NCI-H1417 treated with DMSO at 0.1 percent for 48 hours (cell line): ENCODE measurements around the gene TMEM184B.

ENCODE experiments used
- DNase-seq: peaks from one replicate; lab custom pipeline; 2025; lab: John Stamatoyannopoulos, UW

The TMEM184B gene

GRCh38 chr22:38308791-38309498, 36.1 kb upstream of the TMEM184B start:
- no peak for DNase-seq

DNA sequence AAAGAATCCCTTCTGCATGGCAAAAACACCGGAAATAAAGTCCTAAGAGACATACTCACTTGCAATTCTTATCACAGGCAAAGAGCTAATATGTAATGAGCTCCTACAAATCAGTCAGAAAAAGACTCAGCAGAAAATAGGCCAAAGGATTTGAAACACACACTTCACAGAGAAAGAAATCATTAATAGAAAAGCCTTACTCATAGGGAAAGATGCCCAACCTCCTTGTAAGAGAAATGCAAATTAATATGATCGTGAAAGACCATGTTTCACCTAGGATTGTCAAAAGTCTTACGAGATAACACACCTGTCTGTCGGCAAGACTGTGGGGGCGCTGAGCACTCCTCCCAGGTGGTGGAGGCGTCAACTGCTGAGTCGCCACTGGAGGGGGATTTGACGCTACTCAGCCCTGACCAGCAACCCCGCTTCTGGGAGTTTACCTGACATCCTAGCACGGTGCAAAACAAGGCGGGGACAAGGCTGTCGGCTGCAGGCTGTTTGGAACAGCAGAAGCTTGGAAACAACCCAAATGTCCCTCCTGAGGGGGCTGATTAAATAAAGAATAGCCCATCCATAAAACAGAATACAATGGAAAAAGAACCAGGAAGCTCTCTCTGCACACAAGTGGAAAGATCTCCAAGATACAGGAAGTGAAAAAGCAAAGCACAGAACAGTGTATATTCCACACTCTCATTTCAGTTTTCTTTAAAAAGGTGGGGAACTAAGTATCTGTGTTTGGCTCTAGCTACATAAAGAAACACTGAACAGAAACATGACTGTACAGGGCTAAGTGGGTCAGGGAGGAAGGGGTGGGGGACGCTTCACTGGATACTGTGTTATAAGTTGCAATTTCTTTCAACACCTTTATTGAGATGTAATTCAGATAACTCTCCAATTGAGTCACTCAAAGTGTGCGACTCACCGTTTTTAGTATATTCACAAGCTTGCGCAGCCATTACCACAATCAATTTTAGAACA, 33.0 kb upstream of the TMEM184B start:
- no peak for DNase-seq

DNA sequence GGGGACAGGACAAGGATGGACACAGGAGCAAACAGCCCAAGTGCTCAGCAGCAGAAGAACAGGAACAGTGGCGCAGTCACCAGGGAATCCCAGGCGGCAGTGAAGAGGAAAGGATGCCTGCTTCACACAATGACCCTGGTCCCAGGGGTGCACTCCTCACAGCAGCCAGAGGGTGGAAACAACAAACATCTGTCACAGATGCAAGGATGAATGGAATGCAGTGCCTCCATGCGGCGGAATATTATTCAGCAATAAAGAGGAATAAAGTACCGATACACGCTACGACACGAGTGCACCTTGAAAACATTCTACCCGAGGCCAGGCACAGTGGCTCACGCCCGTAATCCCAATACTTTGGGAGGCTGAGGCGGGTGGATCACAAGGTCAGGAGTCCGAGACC, 31.7 kb upstream of the TMEM184B start:
- DNase-seq: no peak

DNA sequence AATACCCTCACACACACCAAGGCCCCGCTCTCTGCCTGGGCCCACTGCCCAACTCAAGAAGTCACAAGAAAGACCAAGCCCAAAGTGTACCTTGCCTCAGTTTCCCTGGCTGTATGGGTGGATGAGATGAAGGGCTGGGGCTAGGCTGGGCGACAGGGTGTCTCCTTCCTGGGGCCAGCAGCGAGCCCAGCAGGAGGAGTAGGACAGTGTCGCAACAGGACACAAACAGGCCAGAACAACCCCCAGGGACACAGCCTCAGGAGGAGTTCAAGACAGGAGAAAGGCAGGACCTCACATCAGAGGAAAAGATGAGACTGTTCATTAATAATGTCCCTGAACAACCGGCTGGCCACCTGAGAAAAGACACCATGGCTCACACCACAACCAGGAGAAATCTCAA, 31.2 kb upstream of the TMEM184B start:
- no peak for DNase-seq

DNA sequence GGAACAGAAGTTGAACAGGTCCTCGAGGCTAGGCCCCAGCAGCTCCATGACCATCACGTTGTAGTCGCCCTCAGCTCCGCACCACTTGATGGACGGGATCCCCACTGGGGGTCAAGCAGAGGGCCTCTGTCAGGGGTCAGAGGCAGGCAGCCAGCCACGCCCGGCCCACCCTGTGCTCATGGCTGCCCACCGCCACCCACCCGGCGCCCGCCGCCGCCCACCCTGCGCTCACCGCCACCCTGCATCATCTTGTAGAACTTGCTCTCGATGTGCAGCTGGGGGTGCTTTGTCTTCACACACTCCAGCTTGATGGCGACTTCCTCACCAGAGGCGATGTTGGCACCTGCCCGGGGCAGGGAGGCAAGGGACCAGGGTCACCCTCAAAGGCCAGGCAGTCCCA, 30.1 kb upstream of the TMEM184B start:
- DNase-seq: no peak

DNA sequence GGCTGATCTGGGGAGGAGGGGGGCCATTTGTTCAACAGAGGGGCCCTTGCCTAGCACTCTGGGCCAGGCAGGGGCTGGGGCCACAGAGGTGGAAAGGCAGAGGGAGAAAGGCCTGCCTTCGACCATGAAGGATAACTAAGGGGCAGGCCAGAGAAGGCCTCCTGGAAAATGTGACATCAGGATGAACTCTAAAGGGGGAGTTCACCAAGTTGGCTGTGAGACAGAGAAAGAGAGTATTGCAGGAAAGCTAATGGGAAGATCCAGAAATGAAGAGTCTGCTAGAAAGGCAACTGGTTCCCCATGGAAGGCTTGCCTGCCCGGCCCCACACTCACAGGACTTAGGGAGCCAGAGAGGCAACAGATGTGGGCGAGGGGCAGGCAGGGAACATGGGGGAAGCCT, 28.1 kb upstream of the TMEM184B start:
- DNase-seq: no peak

- no peak for DNase-seq
Measured at GRCh38 chr22:38300197-38300945, 27.6 kb upstream of the TMEM184B start.

- no peak for DNase-seq
Measured at GRCh38 chr22:38299770-38300102, 26.9 kb upstream of the TMEM184B start.

- DNase-seq: no peak
Measured at GRCh38 chr22:38298312-38299005, 25.6 kb upstream of the TMEM184B start.

DNA sequence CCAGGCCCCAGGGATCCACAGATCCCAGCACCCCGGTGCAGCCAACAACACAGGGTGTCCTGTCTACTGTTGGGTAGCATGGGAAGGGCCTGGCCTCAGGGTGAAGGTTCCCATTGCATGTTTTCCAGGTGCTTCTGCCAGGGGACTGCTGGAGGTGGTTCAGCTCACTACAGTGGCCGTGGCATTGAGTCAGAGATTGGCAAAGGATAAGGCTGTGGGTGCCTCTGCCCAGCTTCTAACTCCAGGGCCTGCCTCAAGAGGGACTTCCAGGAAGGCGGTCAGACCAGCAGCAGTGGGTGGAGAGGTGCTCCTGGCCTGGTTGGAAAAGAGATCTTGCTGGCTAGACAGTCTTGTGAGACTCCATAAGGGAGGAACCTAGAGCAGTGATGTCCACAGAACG, 23.6 kb upstream of the TMEM184B start:
- DNase-seq: no peak

DNA sequence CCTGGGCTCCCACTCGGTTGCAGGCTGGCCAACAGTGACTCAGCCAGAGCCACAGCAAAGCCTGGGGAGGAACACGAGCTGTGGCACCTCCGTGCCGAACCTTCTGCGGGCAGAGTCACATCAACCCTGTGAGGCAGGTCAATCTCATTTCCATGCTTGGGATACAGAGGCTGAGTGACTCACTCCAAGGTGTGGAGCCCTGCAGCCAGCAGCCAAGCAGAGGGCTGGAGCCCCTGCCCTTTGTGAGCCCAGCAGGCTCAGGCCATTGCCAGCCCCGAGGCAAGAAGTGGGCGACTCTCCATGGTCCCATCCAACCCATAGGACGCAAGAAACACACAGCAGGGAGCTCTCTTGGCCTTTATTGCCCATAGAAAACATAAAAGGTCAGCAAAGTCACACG, 23.1 kb upstream of the TMEM184B start:
- no peak for DNase-seq

DNA sequence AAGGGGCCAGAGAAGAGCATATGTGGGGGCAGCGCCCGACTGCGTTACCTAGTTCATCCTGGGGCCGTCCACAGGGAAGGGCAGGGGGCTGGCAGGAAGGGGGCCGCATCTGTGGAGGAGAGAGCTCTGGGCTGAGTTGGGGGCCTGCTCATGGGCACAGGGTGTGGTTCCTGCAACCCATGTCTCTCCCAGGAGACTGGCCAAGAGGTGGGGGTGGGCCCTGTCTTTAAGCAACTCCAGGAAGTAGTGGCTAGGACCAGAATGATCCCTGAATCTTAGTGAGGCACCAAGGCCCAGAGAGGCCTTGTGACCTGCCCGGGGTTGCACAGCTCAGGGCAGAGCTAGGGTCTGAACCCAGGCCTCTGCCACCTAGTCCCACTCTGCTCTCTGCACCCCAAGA, 22.5 kb upstream of the TMEM184B start:
- no peak for DNase-seq

GRCh38 chr22:38294193-38294592, 21.4 kb upstream of the TMEM184B start:
- no peak for DNase-seq

DNA sequence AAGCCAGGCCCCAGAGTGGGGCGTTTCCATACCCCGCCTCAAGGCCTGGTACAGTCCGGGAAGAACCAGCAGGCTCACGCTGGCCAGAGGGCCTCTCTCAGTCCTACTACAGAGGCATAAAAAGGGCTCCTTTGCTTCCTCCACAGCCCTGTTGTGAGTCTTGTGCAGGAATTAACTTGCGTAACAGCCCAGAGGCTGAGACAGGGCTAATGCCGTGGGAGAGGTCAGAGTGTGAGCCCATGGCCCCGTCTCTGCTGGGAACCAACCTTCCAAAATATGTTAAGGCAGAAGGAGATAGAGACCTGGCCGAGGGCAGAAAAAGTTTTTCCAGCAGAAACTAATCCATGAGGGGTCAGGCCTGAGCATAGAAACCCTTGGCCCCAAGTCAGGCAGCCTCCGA, 19.9 kb upstream of the TMEM184B start:
- no peak for DNase-seq

DNA sequence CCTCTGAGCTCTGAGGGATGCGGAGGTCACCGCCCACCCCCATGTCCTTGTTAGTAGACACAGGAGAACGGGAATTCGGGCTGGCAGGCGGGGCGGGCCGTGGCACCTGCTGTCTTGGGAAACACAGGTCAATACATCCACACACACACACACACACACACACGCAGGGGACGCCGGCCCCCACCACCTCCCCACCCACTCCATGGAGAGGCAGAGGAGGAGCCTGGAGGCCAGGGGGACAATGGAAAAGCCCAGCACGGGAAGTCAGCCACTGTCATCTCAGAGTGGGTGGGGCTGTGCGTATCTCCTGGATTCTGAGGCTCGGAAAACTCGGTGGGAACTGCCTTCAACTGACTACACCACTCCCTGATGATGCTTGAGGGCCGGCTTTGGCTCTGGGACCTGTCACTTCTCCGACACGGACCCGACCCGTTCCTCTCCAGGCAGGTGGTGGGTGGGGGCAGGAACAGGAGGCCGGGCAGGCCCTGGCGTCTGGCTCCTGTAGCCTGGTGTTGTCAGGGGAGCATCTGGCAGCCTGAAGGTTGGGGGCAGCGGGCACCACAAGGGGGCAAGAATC, 18.5 kb upstream of the TMEM184B start:
- DNase-seq: no peak

DNA sequence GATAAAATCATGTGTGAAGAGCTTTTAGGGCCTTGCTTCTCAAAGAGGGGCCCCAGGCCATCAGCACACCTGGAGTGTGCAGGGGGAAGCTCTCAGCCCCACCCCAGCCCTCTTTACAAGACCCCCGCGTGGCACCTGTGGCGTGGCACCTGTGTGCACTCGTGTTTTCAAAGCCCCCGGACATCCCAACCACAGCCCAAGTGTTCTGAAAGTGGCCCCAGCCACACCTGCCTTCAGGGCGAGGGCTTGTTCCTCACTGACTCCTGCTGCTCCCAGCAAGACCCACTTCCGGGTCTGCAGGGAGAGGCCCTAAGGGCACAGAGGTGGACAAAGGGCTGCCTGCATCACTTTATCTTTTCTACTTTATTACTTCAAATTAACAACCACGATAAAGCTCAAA, 17.5 kb upstream of the TMEM184B start:
- no peak for DNase-seq

- no peak for DNase-seq
Measured at GRCh38 chr22:38289583-38290082, 16.8 kb upstream of the TMEM184B start.

DNA sequence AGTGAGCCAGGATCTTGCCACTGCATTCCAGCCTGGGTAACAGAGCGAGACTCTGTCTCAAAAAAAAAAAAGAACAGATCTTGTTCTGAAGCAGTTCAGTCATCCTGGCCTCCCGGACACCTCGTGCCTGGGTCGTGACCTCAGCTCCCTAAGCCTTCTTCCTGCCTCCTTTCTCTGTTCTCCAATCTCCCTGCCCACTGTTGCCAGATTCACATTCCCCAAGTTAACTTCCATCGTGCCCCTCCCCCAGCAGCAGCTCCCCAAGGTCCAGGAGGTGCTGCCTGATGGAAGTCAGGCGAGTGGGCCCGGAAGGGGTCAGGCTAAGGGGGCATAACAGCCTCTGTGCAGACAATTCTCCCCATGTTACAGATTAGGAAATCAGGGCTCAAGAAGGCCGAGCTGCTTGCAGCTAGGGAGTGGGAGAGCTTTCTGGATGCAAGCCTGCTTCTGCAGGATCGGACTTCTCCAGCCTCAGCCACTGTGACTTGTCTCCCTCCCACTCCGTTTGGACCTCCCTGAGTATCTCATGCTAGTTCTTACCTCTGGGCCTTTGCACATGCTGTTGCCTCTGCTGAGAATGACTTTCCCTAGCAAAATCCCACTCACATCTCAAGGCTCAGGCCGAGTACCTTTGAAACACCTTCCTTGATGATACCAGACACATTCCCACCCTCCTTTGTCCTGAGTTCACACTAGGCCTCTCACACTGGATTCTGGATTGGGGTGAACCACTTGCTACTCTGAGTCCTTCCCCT, 14.3 kb upstream of the TMEM184B start:
- no peak for DNase-seq

DNA sequence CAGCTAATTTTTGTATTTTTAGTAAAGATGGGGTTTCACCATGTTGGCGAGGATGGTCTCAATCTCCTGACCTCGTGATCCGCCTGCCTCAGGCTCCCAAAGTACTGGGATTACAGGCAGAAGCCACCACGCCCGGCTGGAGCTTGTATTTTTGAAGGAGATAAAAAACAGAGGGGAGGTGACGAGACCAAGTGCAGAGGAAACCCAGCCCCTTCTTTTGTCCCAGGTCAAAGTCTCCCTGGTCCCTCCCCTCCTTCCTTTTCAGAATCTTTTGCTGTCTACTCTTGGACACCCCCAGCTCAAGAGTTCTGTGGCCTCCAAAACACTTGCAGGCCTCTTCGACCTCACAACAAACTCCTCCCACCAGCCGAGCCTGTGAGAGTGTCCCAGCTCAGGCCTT, 12.2 kb upstream of the TMEM184B start:
- no peak for DNase-seq

DNA sequence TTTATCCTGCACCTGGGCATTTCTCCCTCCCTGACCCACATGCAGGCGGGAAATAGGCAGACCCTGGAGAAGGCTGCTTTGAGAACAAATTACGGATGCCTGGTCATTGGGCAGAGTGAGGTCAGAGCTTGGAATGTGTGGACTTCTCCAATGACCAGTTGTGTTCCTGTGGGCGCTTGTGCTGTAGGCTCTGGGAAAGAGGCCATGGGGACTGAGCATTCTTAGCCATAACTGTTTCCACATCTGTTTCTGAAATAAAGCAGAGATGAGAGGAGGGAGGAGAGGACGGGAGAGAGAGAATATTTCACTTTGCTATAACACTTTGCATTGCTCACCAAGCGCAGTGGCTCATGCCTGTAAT, 11.2 kb upstream of the TMEM184B start:
- no peak for DNase-seq

GRCh38 chr22:38282397-38282796, 9.6 kb upstream of the TMEM184B start:
- DNase-seq: no peak
